ENCODE data around the gene NUP62.

- TF ChIP-seq POLR2AphosphoS5 (IDR thresholded peaks at IDR 0.05) (no peak), CTCF (IDR thresholded peaks at IDR 0.05) (no peak)
Measured at GRCh38 chr19:49923055-49924003, 6.0 kb downstream of the NUP62 start.
